Body of pancreas (tissue), 4 donors: Measurements from ENCODE around the gene ZNF275. TPM values are rescaled to one million over a fixed set of nuclear protein-coding genes. Genes with fewer than 3 reads are reported as not detected.

Experiments
- ATAC-seq: fragments of 150-250 bp; one replicate; pipeline ENCODE4 v1.9.1; 2016
- DNase-seq, 4 donors: peaks; one replicate each; pipeline ENCODE4 v3.0.0-alpha.2; 2019
- H3K27ac ChIP-seq, 4 donors: fragments of 200-600 bp; sonication (generic); 1 replicate in 3 of 4; 2 replicates in 1 of 4; pipeline versions ENCODE4 v1.5.1 to v1.6.1; 2016 to 2019; ENCODE audit warnings: mild to moderate bottlenecking in 1 of 4, mixed read lengths in 1 of 4, moderate library complexity in 1 of 4
- H3K27me3 ChIP-seq, 2 donors: fragments of 200-600 bp; sonication (generic); one replicate each; pipeline ENCODE4 v1.6.0; 2016; ENCODE audit warnings: mild to moderate bottlenecking in 1 of 2
- H3K36me3 ChIP-seq, 2 donors: fragments of 200-600 bp; sonication (generic); replicated peaks in 1 of 2; 2 replicates each; pipeline ENCODE4 v1.5.1; 2016; ENCODE audit warnings: low read depth in 2 of 2; ENCODE audit not compliant: insufficient read depth in 1 of 2
- H3K4me1 ChIP-seq: fragments of 200-600 bp; sonication (generic); one replicate; pipeline ENCODE4 v1.6.0; 2016
- H3K4me3 ChIP-seq, 2 donors: fragments of 200-600 bp; sonication (generic); 1 replicate in 1 of 2; 2 replicates in 1 of 2; pipeline ENCODE4 v1.5.1; 2016 to 2019
- H3K9me3 ChIP-seq, 3 donors: fragments of 200-600 bp; sonication (generic); 1 replicate in 2 of 3; 2 replicates in 1 of 3; pipeline ENCODE4 v1.5.1; 2016
- POLR2A ChIP-seq, 3 donors: fragments of 450-650 bp; IDR thresholded peaks; one replicate each; pipeline ENCODE4 v1.6.1; 2016; ENCODE audit warnings: antibody characterized with exemption in 3 of 3, mild to moderate bottlenecking in 2 of 3
- WGBS, 2 donors: methylation state at CpG; one replicate each; pipeline ENCODE4 v1.1.5; 2017; 5-methylcytosine and 5-hydroxymethylcytosine counted together
- intact Hi-C: fragments of 100-400 bp; cut with DNase I; formaldehyde crosslinking; loops from one replicate; pipeline ENCODE4 v1.15.1; 2023
- total RNA-seq, 2 donors: library from RNA; depleted of rRNA; stranded (reverse); fragments of >200 nt; gene quantifications; one replicate each; pipeline ENCODE4 v1.1.0, GENCODE V29; 2016
- TF ChIP-seq, protein P1 (sequence below), 7 experiments: fragments of 450-650 bp in 4 of 7; fragments of 200-600 bp in 3 of 7; sonication (generic) in 3 of 7; IDR thresholded peaks; one replicate each; pipeline ENCODE4 v1.5.1; 2016 to 2019; ENCODE audit warnings: antibody characterized with exemption in 7 of 7

Gene ZNF275
- total RNA-seq, 2 donors from 2014 or later: 8.0 to 12.2 TPM

DNA sequence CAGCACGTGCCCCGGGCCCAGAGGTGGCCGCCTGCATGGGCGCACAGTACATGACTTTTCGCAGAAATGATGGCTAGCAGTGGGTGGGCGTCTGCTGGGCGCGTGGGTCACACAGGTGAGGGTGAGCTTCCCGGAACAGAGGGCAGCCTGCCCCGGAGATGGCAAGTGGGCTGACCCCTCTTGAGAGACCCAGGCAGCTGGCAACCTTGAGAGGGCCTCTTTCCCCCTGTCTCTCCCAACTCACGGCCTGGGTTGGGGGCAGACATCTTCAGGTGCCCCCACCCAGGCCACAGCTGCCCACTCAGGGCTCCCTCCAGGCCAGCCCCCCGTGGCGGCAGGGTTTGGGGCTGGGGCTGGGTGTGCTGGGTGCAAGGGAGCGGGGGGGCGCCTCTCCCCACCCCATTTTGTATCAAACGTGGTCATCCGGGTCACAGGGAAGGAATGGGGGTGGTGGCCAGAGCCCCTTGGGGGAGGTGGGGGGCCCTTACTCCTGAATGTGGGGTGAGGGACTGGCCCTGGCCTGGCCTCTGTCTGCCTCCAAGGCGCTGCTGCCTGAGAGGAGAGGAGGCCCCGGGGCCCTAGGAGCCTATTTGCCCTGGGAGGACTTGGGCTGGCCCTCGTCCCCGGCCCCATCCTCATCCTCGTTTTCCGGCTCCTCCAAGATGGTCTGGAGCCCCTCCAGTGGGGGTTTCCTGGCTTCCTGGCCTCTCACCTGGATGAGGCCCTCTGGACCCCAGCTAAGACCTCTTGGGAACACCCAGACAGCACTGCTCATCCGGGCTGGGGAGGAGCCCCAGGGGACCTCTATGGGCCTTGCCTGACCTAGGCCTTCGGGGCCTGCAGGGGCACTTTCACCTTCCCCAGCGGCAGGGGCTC lies 62.6 kb downstream of the ZNF275 start:
- no peak for TF ChIP-seq POLR2A (IDR thresholded peaks at IDR 0.05)
- TF ChIP-seq, protein P1, sequence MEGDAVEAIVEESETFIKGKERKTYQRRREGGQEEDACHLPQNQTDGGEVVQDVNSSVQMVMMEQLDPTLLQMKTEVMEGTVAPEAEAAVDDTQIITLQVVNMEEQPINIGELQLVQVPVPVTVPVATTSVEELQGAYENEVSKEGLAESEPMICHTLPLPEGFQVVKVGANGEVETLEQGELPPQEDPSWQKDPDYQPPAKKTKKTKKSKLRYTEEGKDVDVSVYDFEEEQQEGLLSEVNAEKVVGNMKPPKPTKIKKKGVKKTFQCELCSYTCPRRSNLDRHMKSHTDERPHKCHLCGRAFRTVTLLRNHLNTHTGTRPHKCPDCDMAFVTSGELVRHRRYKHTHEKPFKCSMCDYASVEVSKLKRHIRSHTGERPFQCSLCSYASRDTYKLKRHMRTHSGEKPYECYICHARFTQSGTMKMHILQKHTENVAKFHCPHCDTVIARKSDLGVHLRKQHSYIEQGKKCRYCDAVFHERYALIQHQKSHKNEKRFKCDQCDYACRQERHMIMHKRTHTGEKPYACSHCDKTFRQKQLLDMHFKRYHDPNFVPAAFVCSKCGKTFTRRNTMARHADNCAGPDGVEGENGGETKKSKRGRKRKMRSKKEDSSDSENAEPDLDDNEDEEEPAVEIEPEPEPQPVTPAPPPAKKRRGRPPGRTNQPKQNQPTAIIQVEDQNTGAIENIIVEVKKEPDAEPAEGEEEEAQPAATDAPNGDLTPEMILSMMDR (IDR thresholded peaks at IDR 0.05): no peak
- no peak for ATAC-seq
- H3K27me3 ChIP-seq: no peaks in the 10 kb centered on the region
- 91% methylated on average over 10 of the region's 26 CpGs; no CpG with 5 or more reads in 1 of the 2 donors for WGBS, 2 donors
- DNase-seq: no peak
- H3K4me1 ChIP-seq: no peaks in the 10 kb centered on the region
- intact Hi-C loops: no loop called here
- H3K27ac ChIP-seq: no peak overlapping the region
- H3K36me3 ChIP-seq: no peaks in the 10 kb centered on the region
- no peaks in the 10 kb centered on the region for H3K9me3 ChIP-seq
- H3K4me3 ChIP-seq: no peak overlapping the region

GRCh38 chrX:153397256-153397960 lies 63.5 kb downstream of the ZNF275 start:
- DNase-seq: no peak
- Histone ChIP-seq H3K4me3 (no peak overlapping the region), H3K9me3 (no peaks in the 10 kb centered on the region), H3K27me3 (no peaks in the 10 kb centered on the region), H3K36me3 (no peaks in the 10 kb centered on the region), H3K4me1 (no peaks in the 10 kb centered on the region), H3K27ac (no peak overlapping the region)
- intact Hi-C loops: no loop called here
- no peak for TF ChIP-seq POLR2A (IDR thresholded peaks at IDR 0.05)
- TF ChIP-seq, protein P1 (IDR thresholded peaks at IDR 0.05): no peak
- 85 to 88% methylated on average over 10 to 21 of the region's 27 CpGs for WGBS, 2 donors
- ATAC-seq: no peak

- Histone ChIP-seq H3K4me3 (no peak overlapping the region), H3K4me1 (no peaks in the 10 kb centered on the region), H3K36me3 (no peaks in the 10 kb centered on the region), H3K27ac (no peak overlapping the region), H3K27me3 (no peaks in the 10 kb centered on the region), H3K9me3 (no peaks in the 10 kb centered on the region)
- TF ChIP-seq, protein P1 (IDR thresholded peaks at IDR 0.05): no peak
- no peak for TF ChIP-seq POLR2A (IDR thresholded peaks at IDR 0.05)
- ATAC-seq: no peak
- DNase-seq: no peak
- 60 to 64% methylated on average over 10 to 11 of the region's 17 CpGs for WGBS, 2 donors
- intact Hi-C loops: no loop called here
These were observed 64.5 kb downstream of the ZNF275 start for GRCh38 chrX:153398275-153398960.

GRCh38 chrX:153400146-153401132 lies 66.5 kb downstream of the ZNF275 start:
- 42 to 60% methylated on average over 16 to 18 of the region's 60 CpGs for WGBS, 2 donors
- Histone ChIP-seq H3K4me1 (no peaks in the 10 kb centered on the region), H3K9me3 (no peaks in the 10 kb centered on the region), H3K27ac (no peak overlapping the region), H3K4me3 (no peak overlapping the region), H3K36me3 (no peaks in the 10 kb centered on the region), H3K27me3 (no peaks in the 10 kb centered on the region)
- DNase-seq (peak in 1 of 4 donors; percentile 18), ATAC-seq (no peak)
- intact Hi-C loops: no loop called here
- TF ChIP-seq POLR2A (IDR thresholded peaks at IDR 0.05): no peak
- TF ChIP-seq, protein P1 (IDR thresholded peaks at IDR 0.05): peak in 6 of 7 experiments; percentile 10 to 48 (median 36)
